Stimulated activated effector memory CD8-positive, alpha-beta T cell treated with anti-CD3 and anti-CD28 coated beads, Interleukin-12 subunit alpha, Interleukin-12 subunit beta, amount 100 ng/mL, for 72 hours (primary cell): Measurements from ENCODE around the gene TMEM121B.

Experiments used
- ATAC-seq: fragments of 150-1000 bp; cut with Tn5 transposase; 2 replicates; pipeline ENCODE4 v1.10.0; 2021
- DNase-seq, 2 donors: peaks; one replicate each; pipeline ENCODE4 v3.0.0; 2021 to 2022; ENCODE audit warnings: low spot score in 2 of 2
- H3K27ac Mint-ChIP-seq: one replicate; pipeline ENCODE4 v1.8.0; 2022; ENCODE audit warnings: mild to moderate bottlenecking, mixed read lengths
- H3K36me3 Mint-ChIP-seq: one replicate; pipeline ENCODE4 v1.8.0; 2022; ENCODE audit warnings: mild to moderate bottlenecking, mixed read lengths
- H3K4me1 Mint-ChIP-seq: one replicate; pipeline ENCODE4 v1.8.0; 2022; ENCODE audit warnings: mixed read lengths
- H3K4me3 Mint-ChIP-seq: one replicate; pipeline ENCODE4 v1.8.0; 2022; ENCODE audit warnings: mild to moderate bottlenecking, mixed read lengths
- H3K9me3 Mint-ChIP-seq: one replicate; pipeline ENCODE4 v1.8.0; 2022; ENCODE audit warnings: mixed read lengths

TMEM121B gene

GRCh38 chr22:17145021-17145680 lies 24.0 kb upstream of the TMEM121B start:
- no peak overlapping the region for H3K27ac Mint-ChIP-seq
- H3K36me3 Mint-ChIP-seq, result peaks cover 71% of the 10 kb centered on the region
- ATAC-seq, result no peak
- DNase-seq, result no peak
- peaks cover 7% of the 10 kb centered on the region for H3K4me1 Mint-ChIP-seq
- no peaks in the 10 kb centered on the region for H3K9me3 Mint-ChIP-seq
- no peak overlapping the region for H3K4me3 Mint-ChIP-seq

- no peak for DNase-seq
- H3K4me1 Mint-ChIP-seq, result peaks cover 7% of the 10 kb centered on the region
- peaks cover 75% of the 10 kb centered on the region for H3K36me3 Mint-ChIP-seq
- no peak overlapping the region for H3K4me3 Mint-ChIP-seq
- H3K27ac Mint-ChIP-seq, result no peak overlapping the region
- no peaks in the 10 kb centered on the region for H3K9me3 Mint-ChIP-seq
- no peak for ATAC-seq
These were observed 22.7 kb upstream of the TMEM121B start for GRCh38 chr22:17143826-17144225.

- H3K27ac Mint-ChIP-seq, result no peak overlapping the region
- H3K4me1 Mint-ChIP-seq, result peaks cover 7% of the 10 kb centered on the region
- no peak for DNase-seq
- H3K4me3 Mint-ChIP-seq, result no peak overlapping the region
- H3K9me3 Mint-ChIP-seq, result no peaks in the 10 kb centered on the region
- H3K36me3 Mint-ChIP-seq, result peaks cover 75% of the 10 kb centered on the region
- no peak for ATAC-seq
These were observed 21.9 kb upstream of the TMEM121B start for GRCh38 chr22:17143101-17143500.

GRCh38 chr22:17140826-17141766 lies 19.9 kb upstream of the TMEM121B start:
- Mint-ChIP-seq H3K27ac (no peak overlapping the region), H3K4me1 (no peaks in the 10 kb centered on the region), H3K9me3 (no peaks in the 10 kb centered on the region), H3K4me3 (no peak overlapping the region), H3K36me3 (peaks cover 83% of the 10 kb centered on the region)
- ATAC-seq (no peak), DNase-seq (no peak)

- H3K36me3 Mint-ChIP-seq, result peaks cover 83% of the 10 kb centered on the region
- H3K9me3 Mint-ChIP-seq, result no peaks in the 10 kb centered on the region
- H3K27ac Mint-ChIP-seq, result no peak overlapping the region
- H3K4me1 Mint-ChIP-seq, result no peaks in the 10 kb centered on the region
- ATAC-seq (no peak), DNase-seq (no peak)
- H3K4me3 Mint-ChIP-seq, result no peak overlapping the region
These were observed 18.9 kb upstream of the TMEM121B start for GRCh38 chr22:17140022-17140421.

- H3K36me3 Mint-ChIP-seq, result peaks cover 70% of the 10 kb centered on the region
- ATAC-seq, result no peak
- H3K4me1 Mint-ChIP-seq, result no peaks in the 10 kb centered on the region
- no peaks in the 10 kb centered on the region for H3K9me3 Mint-ChIP-seq
- no peak overlapping the region for H3K4me3 Mint-ChIP-seq
- DNase-seq, result no peak
- H3K27ac Mint-ChIP-seq, result no peak overlapping the region
These were observed 17.4 kb upstream of the TMEM121B start for GRCh38 chr22:17138513-17138912.

- no peaks in the 10 kb centered on the region for H3K9me3 Mint-ChIP-seq
- no peak overlapping the region for H3K27ac Mint-ChIP-seq
- ATAC-seq (no peak), DNase-seq (no peak)
- H3K36me3 Mint-ChIP-seq, result peaks cover 67% of the 10 kb centered on the region
- no peak overlapping the region for H3K4me3 Mint-ChIP-seq
- H3K4me1 Mint-ChIP-seq, result no peaks in the 10 kb centered on the region
These were observed 16.8 kb upstream of the TMEM121B start for GRCh38 chr22:17137861-17138425.

- H3K36me3 Mint-ChIP-seq, result peaks cover 60% of the 10 kb centered on the region
- DNase-seq, result no peak
- H3K4me3 Mint-ChIP-seq, result no peak overlapping the region
- no peaks in the 10 kb centered on the region for H3K9me3 Mint-ChIP-seq
- no peak for ATAC-seq
- H3K4me1 Mint-ChIP-seq, result no peaks in the 10 kb centered on the region
- H3K27ac Mint-ChIP-seq, result no peak overlapping the region
These were observed 16.0 kb upstream of the TMEM121B start for GRCh38 chr22:17137170-17137569.

GRCh38 chr22:17135153-17135760 lies 14.1 kb upstream of the TMEM121B start:
- ATAC-seq, result no peak
- Mint-ChIP-seq H3K27ac (no peak overlapping the region), H3K4me3 (no peak overlapping the region), H3K36me3 (peaks cover 45% of the 10 kb centered on the region), H3K4me1 (peaks cover 3% of the 10 kb centered on the region), H3K9me3 (no peaks in the 10 kb centered on the region)
- no peak for DNase-seq

GRCh38 chr22:17133137-17133536 lies 12.0 kb upstream of the TMEM121B start:
- Mint-ChIP-seq H3K4me1 (peaks cover 6% of the 10 kb centered on the region), H3K9me3 (no peaks in the 10 kb centered on the region), H3K4me3 (no peak overlapping the region), H3K27ac (no peak overlapping the region), H3K36me3 (peaks cover 23% of the 10 kb centered on the region)
- DNase-seq (no peak), ATAC-seq (no peak)

GRCh38 chr22:17132112-17132511 lies 11.0 kb upstream of the TMEM121B start:
- DNase-seq (no peak), ATAC-seq (no peak)
- H3K4me1 Mint-ChIP-seq, result peaks cover 6% of the 10 kb centered on the region
- no peak overlapping the region for H3K4me3 Mint-ChIP-seq
- H3K9me3 Mint-ChIP-seq, result no peaks in the 10 kb centered on the region
- H3K36me3 Mint-ChIP-seq, result peaks cover 18% of the 10 kb centered on the region
- H3K27ac Mint-ChIP-seq, result no peak overlapping the region

- Mint-ChIP-seq H3K36me3 (peaks cover 14% of the 10 kb centered on the region), H3K27ac (no peak overlapping the region), H3K4me3 (no peak overlapping the region), H3K9me3 (no peaks in the 10 kb centered on the region), H3K4me1 (peaks cover 6% of the 10 kb centered on the region)
- DNase-seq (no peak), ATAC-seq (no peak)
These were observed 10.5 kb upstream of the TMEM121B start for GRCh38 chr22:17131686-17132085.

GRCh38 chr22:17130199-17130598 lies 9.0 kb upstream of the TMEM121B start:
- H3K4me1 Mint-ChIP-seq, result peaks cover 6% of the 10 kb centered on the region
- ATAC-seq, result peak; percentile 43
- no peak overlapping the region for H3K4me3 Mint-ChIP-seq
- no peaks in the 10 kb centered on the region for H3K9me3 Mint-ChIP-seq
- DNase-seq, result no peak
- H3K36me3 Mint-ChIP-seq, result peaks cover 3% of the 10 kb centered on the region
- no peak overlapping the region for H3K27ac Mint-ChIP-seq

- no peaks in the 10 kb centered on the region for H3K9me3 Mint-ChIP-seq
- DNase-seq, result no peak
- peaks cover 5% of the 10 kb centered on the region for H3K36me3 Mint-ChIP-seq
- H3K4me1 Mint-ChIP-seq, result peaks cover 42% of the 10 kb centered on the region
- no peak overlapping the region for H3K27ac Mint-ChIP-seq
- peak overlapping the region; percentile 53 for H3K4me3 Mint-ChIP-seq
- peak; percentile 25 for ATAC-seq
These were observed 388 bp downstream of the TMEM121B start for GRCh38 chr22:17120711-17121232.

- ATAC-seq, result peak; percentile 67
- Mint-ChIP-seq H3K4me3 (peak overlapping the region; percentile 49), H3K4me1 (peaks cover 46% of the 10 kb centered on the region), H3K36me3 (peaks cover 5% of the 10 kb centered on the region), H3K9me3 (no peaks in the 10 kb centered on the region), H3K27ac (no peak overlapping the region)
- peak; percentile 40 to 63 for DNase-seq
These were observed 879 bp downstream of the TMEM121B start for GRCh38 chr22:17120281-17120680.
